CD14-positive monocyte (primary cell): ENCODE data around the gene PPP1R3G. TPM values are rescaled to one million over a fixed set of nuclear protein-coding genes. Genes with fewer than 3 reads are reported as not detected.

Source experiments
- DNase-seq, 3 donors: peaks; one replicate each; pipeline ENCODE4 v3.0.0-alpha.2; 2011 to 2022
- H2AFZ ChIP-seq: 2 replicates; pipeline ENCODE4 v1.6.0; 2012; ENCODE audit warnings: mild to moderate bottlenecking, low read depth, low read length, inconsistent platforms; ENCODE audit not compliant: insufficient read depth, poor library complexity, severe bottlenecking
- H3K27ac ChIP-seq, 2 donors: 1 replicate in 1 of 2; 2 replicates in 1 of 2; pipeline ENCODE4 v1.5.1; 2012 to 2013; ENCODE audit warnings: low read length in 2 of 2, control low read depth in 1 of 2, inconsistent platforms in 1 of 2, low read depth in 1 of 2, mild to moderate bottlenecking in 1 of 2
- H3K27me3 ChIP-seq, 2 donors: one replicate each; pipeline versions ENCODE4 v1.6.0 to v1.6.1; 2011 to 2013; ENCODE audit warnings: low read length in 2 of 2; ENCODE audit not compliant: control insufficient read depth in 2 of 2, insufficient read depth in 2 of 2
- H3K36me3 ChIP-seq, 2 donors: replicated peaks in 1 of 2; 1 replicate in 1 of 2; 2 replicates in 1 of 2; pipeline versions ENCODE4 v1.5.1 to v1.6.1; 2012 to 2013; ENCODE audit warnings: low read length in 2 of 2, control low read depth in 1 of 2, inconsistent platforms in 1 of 2, mild to moderate bottlenecking in 1 of 2; ENCODE audit not compliant: insufficient read depth in 2 of 2, control insufficient read depth in 1 of 2
- H3K4me1 ChIP-seq, 2 donors: 1 replicate in 1 of 2; 2 replicates in 1 of 2; pipeline versions ENCODE4 v1.5.1 to v1.6.1; 2012 to 2013; ENCODE audit warnings: low read length in 2 of 2, control low read depth in 1 of 2, inconsistent platforms in 1 of 2, mild to moderate bottlenecking in 1 of 2, moderate library complexity in 1 of 2; ENCODE audit not compliant: insufficient read depth in 2 of 2, control insufficient read depth in 1 of 2
- H3K4me2 ChIP-seq: replicated peaks from 2 replicates; pipeline ENCODE3; 2012; ENCODE audit warnings: low read length, moderate library complexity, mild to moderate bottlenecking; ENCODE audit not compliant: poor library complexity, severe bottlenecking; ENCODE audit errors: extremely low read depth
- H3K4me3 ChIP-seq, 3 experiments: fragments of 200-600 bp in 1 of 3; sonication (generic) in 1 of 3; replicated peaks in 1 of 3; 1 replicate in 2 of 3; 2 replicates in 1 of 3; pipeline ENCODE4 v1.5.1; 2011 to 2013; ENCODE audit warnings: low read length in 3 of 3, mild to moderate bottlenecking in 3 of 3, control low read depth in 2 of 3, low read depth in 2 of 3, inconsistent platforms in 1 of 3, moderate library complexity in 1 of 3
- H3K79me2 ChIP-seq: 2 replicates; pipeline ENCODE4 v1.6.0; 2012; ENCODE audit warnings: mild to moderate bottlenecking, control low read depth, inconsistent platforms, low read length, moderate library complexity; ENCODE audit not compliant: insufficient read depth
- H3K9ac ChIP-seq: 2 replicates; pipeline ENCODE4 v1.6.0; 2017; ENCODE audit warnings: low read length, mild to moderate bottlenecking; ENCODE audit not compliant: insufficient read depth, poor library complexity, severe bottlenecking
- H3K9me3 ChIP-seq, 2 donors: replicated peaks in 1 of 2; 1 replicate in 1 of 2; 2 replicates in 1 of 2; pipeline versions ENCODE4 v1.5.1 to v1.6.1; 2012 to 2013; ENCODE audit warnings: low read length in 2 of 2, control low read depth in 1 of 2; ENCODE audit not compliant: control insufficient read depth in 1 of 2, insufficient read depth in 1 of 2
- H4K20me1 ChIP-seq: 2 replicates; pipeline ENCODE4 v1.6.0; 2012; ENCODE audit warnings: mild to moderate bottlenecking, low read length, control low read depth, moderate library complexity; ENCODE audit not compliant: insufficient read depth
- H3K27ac Mint-ChIP-seq, 7 donors: one replicate each; pipeline ENCODE4 v1.8.0; 2020; ENCODE audit warnings: mild to moderate bottlenecking in 7 of 7, mixed read lengths in 7 of 7, moderate library complexity in 6 of 7, inconsistent platforms in 2 of 7
- H3K27me3 Mint-ChIP-seq, 3 donors: one replicate each; pipeline ENCODE4 v1.8.0; 2021 to 2022; ENCODE audit warnings: low read depth in 3 of 3, mild to moderate bottlenecking in 3 of 3, mixed read lengths in 3 of 3, moderate library complexity in 3 of 3, inconsistent platforms in 1 of 3
- H3K36me3 Mint-ChIP-seq, 2 donors: one replicate each; pipeline ENCODE4 v1.8.0; 2020; ENCODE audit warnings: mixed read lengths in 2 of 2, inconsistent platforms in 1 of 2, mild to moderate bottlenecking in 1 of 2
- H3K4me1 Mint-ChIP-seq: one replicate; pipeline ENCODE4 v1.8.0; 2020; ENCODE audit warnings: mild to moderate bottlenecking, mixed read lengths
- H3K4me3 Mint-ChIP-seq, 2 donors: one replicate each; pipeline ENCODE4 v1.8.0; 2020; ENCODE audit warnings: mild to moderate bottlenecking in 2 of 2, mixed read lengths in 2 of 2, moderate library complexity in 1 of 2
- H3K9me3 Mint-ChIP-seq, 7 donors: one replicate each; pipeline ENCODE4 v1.8.0; 2020 to 2022; ENCODE audit warnings: mixed read lengths in 7 of 7, mild to moderate bottlenecking in 6 of 7, moderate library complexity in 6 of 7, inconsistent platforms in 2 of 7
- WGBS: methylation state at CpG from one replicate; pipeline ENCODE4 v1.1.5; 2013; ENCODE audit warnings: missing lambda C conversion rate; ENCODE audit not compliant: insufficient coverage; 5-methylcytosine and 5-hydroxymethylcytosine counted together
- intact Hi-C, 2 donors: fragments of 100-400 bp; cut with micrococcal nuclease; formaldehyde crosslinking; loops; one replicate each; pipeline versions ENCODE4 v1.15.0 to v1.15.1; 2023
- polyA plus RNA-seq, 3 donors: library from polyadenylated mRNA; depleted of rRNA in 1 of 3; unstranded in 2 of 3; stranded (reverse) in 1 of 3; fragments of 300-500 nt in 2 of 3; fragments of >200 nt in 1 of 3; fragmentation: Illumina TruSeq in 2 of 3; gene quantifications; 1 replicate in 2 of 3; 2 replicates in 1 of 3; pipeline ENCODE4 v1.2.3, GENCODE V29; 2012 to 2021
- TF ChIP-seq, protein P1 (sequence below): fragments of 200-600 bp; IDR thresholded peaks from one replicate; pipeline ENCODE4 v1.8.0; 2022; ENCODE audit warnings: antibody characterized with exemption, mild to moderate bottlenecking

PPP1R3G gene
- polyA plus RNA-seq, 3 donors, result 0.13 to 0.15 (median 0.13) TPM

DNA sequence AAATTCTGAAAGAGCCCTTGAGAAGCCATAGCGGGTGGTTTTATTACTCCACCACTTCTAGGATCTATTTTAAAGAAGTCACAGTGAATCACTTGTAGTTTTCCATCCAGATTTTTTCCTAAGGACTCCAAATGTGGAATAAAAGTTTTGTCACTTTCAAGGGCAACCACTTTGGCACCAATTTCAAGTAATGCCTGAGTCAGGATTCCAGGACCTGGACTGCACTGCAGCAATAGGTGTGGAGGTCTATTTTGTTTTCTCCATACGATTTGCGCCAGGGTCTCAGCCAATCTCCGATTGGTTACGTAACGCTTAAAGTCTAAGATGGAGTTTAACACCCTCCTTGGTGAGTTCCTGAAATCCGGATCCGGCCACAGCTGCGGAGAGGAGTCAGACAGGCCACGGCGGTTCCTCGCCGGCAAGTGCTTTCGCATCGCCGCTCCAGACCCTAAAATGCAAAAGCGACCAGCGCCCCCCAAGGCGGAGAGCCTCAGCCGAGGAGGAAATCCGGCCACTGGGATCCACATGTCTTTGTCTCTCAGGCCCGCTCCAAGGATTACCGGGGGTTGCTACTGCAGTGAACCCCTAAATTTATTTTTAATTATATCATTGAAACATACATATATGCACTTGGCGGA is 18.6 kb upstream of the PPP1R3G start:
- TF ChIP-seq, protein P1, sequence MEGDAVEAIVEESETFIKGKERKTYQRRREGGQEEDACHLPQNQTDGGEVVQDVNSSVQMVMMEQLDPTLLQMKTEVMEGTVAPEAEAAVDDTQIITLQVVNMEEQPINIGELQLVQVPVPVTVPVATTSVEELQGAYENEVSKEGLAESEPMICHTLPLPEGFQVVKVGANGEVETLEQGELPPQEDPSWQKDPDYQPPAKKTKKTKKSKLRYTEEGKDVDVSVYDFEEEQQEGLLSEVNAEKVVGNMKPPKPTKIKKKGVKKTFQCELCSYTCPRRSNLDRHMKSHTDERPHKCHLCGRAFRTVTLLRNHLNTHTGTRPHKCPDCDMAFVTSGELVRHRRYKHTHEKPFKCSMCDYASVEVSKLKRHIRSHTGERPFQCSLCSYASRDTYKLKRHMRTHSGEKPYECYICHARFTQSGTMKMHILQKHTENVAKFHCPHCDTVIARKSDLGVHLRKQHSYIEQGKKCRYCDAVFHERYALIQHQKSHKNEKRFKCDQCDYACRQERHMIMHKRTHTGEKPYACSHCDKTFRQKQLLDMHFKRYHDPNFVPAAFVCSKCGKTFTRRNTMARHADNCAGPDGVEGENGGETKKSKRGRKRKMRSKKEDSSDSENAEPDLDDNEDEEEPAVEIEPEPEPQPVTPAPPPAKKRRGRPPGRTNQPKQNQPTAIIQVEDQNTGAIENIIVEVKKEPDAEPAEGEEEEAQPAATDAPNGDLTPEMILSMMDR, result no peak
- Histone ChIP-seq H3K27me3 (no peaks in the 10 kb centered on the region), H4K20me1 (no peaks in the 10 kb centered on the region), H3K4me3 (no peak overlapping the region), H3K27ac (no peak overlapping the region), H3K4me2 (no peak overlapping the region), H3K9ac (no peak overlapping the region), H3K36me3 (no peaks in the 10 kb centered on the region), H3K4me1 (no peaks in the 10 kb centered on the region), H3K9me3 (peaks cover 0 to 9% of the 10 kb centered on the region in 2 donors), H2AFZ (no peak overlapping the region), H3K79me2 (no peaks in the 10 kb centered on the region)
- intact Hi-C loops, result no loop called here
- no peak for DNase-seq
- Mint-ChIP-seq H3K9me3 (peaks cover 5 to 13% (median 9%) of the 10 kb centered on the region in 7 donors), H3K27ac (no peak overlapping the region), H3K4me1 (peaks cover 4% of the 10 kb centered on the region), H3K4me3 (no peak overlapping the region), H3K36me3 (no peaks in the 10 kb centered on the region), H3K27me3 (peaks cover 0 to 2% (median under 1%) of the 10 kb centered on the region in 3 donors)
- WGBS, result 98% methylated on average over 15 of the region's 24 CpGs

DNA sequence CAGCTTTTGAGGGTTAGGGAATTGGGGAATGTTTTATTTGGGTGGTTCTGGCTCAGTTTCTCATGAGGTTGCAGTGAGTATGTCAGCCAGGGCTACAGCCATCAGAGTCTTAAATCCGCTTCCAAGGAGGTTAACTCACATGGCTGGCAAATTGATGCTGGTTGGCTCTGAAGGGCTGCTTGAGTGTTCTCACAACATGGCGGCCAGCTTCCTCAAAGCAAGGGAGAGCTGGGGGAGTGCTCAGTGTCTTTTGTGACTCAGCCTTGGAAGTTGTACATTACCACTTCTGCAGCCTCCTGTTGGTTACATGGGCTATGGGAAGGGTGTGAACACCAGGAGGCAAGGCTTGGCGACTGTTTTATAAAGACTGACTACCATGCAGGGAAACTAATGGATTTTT is 17.8 kb upstream of the PPP1R3G start:
- DNase-seq, result no peak
- Histone ChIP-seq H3K79me2 (no peaks in the 10 kb centered on the region), H3K9ac (no peak overlapping the region), H3K9me3 (peaks cover 0 to 9% of the 10 kb centered on the region in 2 donors), H3K27me3 (no peaks in the 10 kb centered on the region), H3K4me1 (no peaks in the 10 kb centered on the region), H4K20me1 (no peaks in the 10 kb centered on the region), H2AFZ (no peak overlapping the region), H3K36me3 (no peaks in the 10 kb centered on the region), H3K4me3 (no peak overlapping the region), H3K27ac (no peak overlapping the region), H3K4me2 (no peak overlapping the region)
- no peaks in the 10 kb centered on the region for H3K36me3 Mint-ChIP-seq
- intact Hi-C loops, result no loop called here
- H3K4me1 Mint-ChIP-seq, result peaks cover 3% of the 10 kb centered on the region
- H3K27me3 Mint-ChIP-seq, result peaks cover 0 to 2% (median 2%) of the 10 kb centered on the region in 3 donors
- 100% methylated on average over 3 of the region's 3 CpGs for WGBS
- H3K27ac Mint-ChIP-seq, result no peak overlapping the region
- H3K4me3 Mint-ChIP-seq, result no peak overlapping the region
- TF ChIP-seq, protein P1, result no peak
- H3K9me3 Mint-ChIP-seq, result peaks cover 5 to 11% (median 9%) of the 10 kb centered on the region in 7 donors
